Activated CD8-positive, alpha-beta T cell treated with anti-CD3 and anti-CD28 coated beads for 36 hours (primary cell): ENCODE data around the gene RBM15. TPM values are rescaled to one million over a fixed set of nuclear protein-coding genes. Genes with fewer than 3 reads are reported as not detected.
A peak's percentile ranks its signal among the peaks of the same experiment; 100 is the strongest.

ENCODE experiments used
- ATAC-seq: fragments of 200-7000 bp; cut with Tn5 transposase; one replicate; pipeline ENCODE4 v1.10.0; 2021; ENCODE audit warnings: mild to moderate bottlenecking, moderate library complexity
- CTCF ChIA-PET: fragments of 350-600 bp; sonication (Branson Sonifier 250); formaldehyde crosslinking; loops from one replicate; lab custom pipeline; 2021; ENCODE audit warnings: antibody characterized with exemption; lab: Charles Lee
- POLR2A ChIA-PET: fragments of 350-600 bp; sonication (Branson Sonifier 250); formaldehyde crosslinking; loops from one replicate; lab custom pipeline; 2021; ENCODE audit warnings: antibody characterized with exemption; lab: Charles Lee
- DNase-seq: peaks from one replicate; pipeline ENCODE4 v3.0.0-alpha.2; 2020
- H3K27ac Mint-ChIP-seq: one replicate; pipeline ENCODE4 v1.8.0; 2021; ENCODE audit warnings: mild to moderate bottlenecking, mixed read lengths
- H3K27me3 Mint-ChIP-seq: one replicate; pipeline ENCODE4 v1.8.0; 2021; ENCODE audit warnings: mixed read lengths
- H3K36me3 Mint-ChIP-seq: one replicate; pipeline ENCODE4 v1.8.0; 2021; ENCODE audit warnings: low read depth, mixed read lengths
- H3K4me1 Mint-ChIP-seq: one replicate; pipeline ENCODE4 v1.8.0; 2021; ENCODE audit warnings: low read depth, mixed read lengths
- H3K4me3 Mint-ChIP-seq: one replicate; pipeline ENCODE4 v1.8.0; 2021; ENCODE audit warnings: mild to moderate bottlenecking, moderate library complexity, mixed read lengths
- H3K9me3 Mint-ChIP-seq: one replicate; pipeline ENCODE4 v1.8.0; 2021; ENCODE audit warnings: mixed read lengths
- intact Hi-C: fragments of 100-400 bp; cut with micrococcal nuclease; formaldehyde crosslinking; loops from one replicate; pipeline ENCODE4 v1.10.0; 2022
- total RNA-seq, 2 experiments: library from RNA; stranded (reverse); gene quantifications; one replicate each; pipeline ENCODE4 v1.2.3, GENCODE V29; 2021
- TF ChIP-seq, protein P1 (sequence below): fragments of 200-600 bp; IDR thresholded peaks from one replicate; pipeline ENCODE4 v1.8.0; 2022; ENCODE audit warnings: antibody characterized with exemption, mild to moderate bottlenecking

The RBM15 gene
- total RNA-seq, 2 experiments from 2014 or later: 70.8 to 72.5 TPM

DNA sequence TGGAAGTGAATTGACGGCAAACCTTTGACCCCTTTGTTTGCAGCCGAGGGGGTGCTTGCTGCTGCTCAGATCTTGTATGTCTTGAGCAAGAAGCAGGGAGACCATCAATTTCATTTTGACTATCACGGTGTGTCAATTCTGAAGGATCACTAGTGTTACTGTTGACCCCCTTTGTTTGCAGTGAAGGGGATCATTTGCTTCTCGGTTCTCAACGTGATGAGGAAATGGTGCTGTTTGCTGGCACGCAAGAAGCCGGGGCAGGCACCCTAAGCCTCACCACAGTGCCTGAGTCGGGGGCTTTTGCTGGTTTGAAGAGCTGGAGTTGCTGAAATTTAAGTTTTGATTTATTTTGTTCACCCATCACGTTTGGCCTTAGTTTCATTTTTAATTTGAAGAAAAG is 7.5 kb downstream of the RBM15 start:
- no peak overlapping the region for H3K27ac Mint-ChIP-seq

DNA sequence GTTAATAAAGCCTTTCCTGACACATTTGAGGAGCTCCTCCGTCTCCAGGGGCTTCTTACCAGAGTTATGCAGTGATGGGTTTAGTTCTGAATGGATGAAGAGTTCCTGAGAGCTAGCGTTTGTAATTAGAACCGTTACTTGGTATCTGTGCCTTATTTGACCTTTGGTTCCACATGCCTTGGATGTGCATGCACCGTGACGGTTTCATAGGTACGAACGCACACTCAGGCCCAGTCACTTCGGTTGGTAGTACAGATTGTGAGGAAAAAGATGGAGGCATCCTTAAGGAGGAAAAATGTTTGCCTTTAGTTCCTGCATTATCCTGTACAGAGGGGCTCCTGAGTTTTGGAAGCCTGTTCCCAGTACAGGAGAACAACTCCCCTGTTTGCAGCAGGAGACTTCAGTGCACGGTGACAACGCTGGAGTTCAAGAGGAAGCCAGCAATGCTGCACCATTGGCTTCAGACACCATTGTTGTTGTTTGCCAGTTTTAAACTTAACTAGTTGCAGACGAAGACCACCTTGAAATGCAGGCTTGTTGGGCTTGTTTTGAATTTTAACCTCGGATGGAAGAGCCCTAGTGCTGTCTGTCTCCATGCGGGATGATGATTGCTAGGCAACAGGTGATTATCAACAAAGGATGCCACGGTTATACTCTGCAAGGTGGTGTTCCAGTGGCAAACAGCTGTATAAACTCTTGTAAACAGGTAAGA is 8.2 kb downstream of the RBM15 start:
- TF ChIP-seq, protein P1, sequence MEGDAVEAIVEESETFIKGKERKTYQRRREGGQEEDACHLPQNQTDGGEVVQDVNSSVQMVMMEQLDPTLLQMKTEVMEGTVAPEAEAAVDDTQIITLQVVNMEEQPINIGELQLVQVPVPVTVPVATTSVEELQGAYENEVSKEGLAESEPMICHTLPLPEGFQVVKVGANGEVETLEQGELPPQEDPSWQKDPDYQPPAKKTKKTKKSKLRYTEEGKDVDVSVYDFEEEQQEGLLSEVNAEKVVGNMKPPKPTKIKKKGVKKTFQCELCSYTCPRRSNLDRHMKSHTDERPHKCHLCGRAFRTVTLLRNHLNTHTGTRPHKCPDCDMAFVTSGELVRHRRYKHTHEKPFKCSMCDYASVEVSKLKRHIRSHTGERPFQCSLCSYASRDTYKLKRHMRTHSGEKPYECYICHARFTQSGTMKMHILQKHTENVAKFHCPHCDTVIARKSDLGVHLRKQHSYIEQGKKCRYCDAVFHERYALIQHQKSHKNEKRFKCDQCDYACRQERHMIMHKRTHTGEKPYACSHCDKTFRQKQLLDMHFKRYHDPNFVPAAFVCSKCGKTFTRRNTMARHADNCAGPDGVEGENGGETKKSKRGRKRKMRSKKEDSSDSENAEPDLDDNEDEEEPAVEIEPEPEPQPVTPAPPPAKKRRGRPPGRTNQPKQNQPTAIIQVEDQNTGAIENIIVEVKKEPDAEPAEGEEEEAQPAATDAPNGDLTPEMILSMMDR: no peak
- POLR2A ChIA-PET: interaction anchor here (0.7 to 5.2 kb wide), 2 partner anchors 8 to 57 kb away, joined by 3 to 47 read pairs; partner anchors contain the start of gene RBM15
- DNase-seq: no peak
- Mint-ChIP-seq H3K36me3 (peaks cover 71% of the 10 kb centered on the region), H3K4me3 (peak overlapping the region; percentile 18), H3K4me1 (peaks cover 86% of the 10 kb centered on the region), H3K27ac (no peak overlapping the region), H3K9me3 (no peaks in the 10 kb centered on the region), H3K27me3 (no peaks in the 10 kb centered on the region)
- intact Hi-C loops: no loop called here
- CTCF ChIA-PET: interaction anchor here (0.6 to 3.3 kb wide), 6 partner anchors 14 to 145 kb away, joined by 3 to 14 read pairs (median 4); no protein-coding TSS in a partner anchor
- no peak for ATAC-seq

More for the DNA sequence above, 7.5 kb downstream of the RBM15 start:
- CTCF ChIA-PET: interaction anchor here (0.6 to 3.3 kb wide), 4 partner anchors 43 to 144 kb away, joined by 3 to 14 read pairs (median 4); no protein-coding TSS in a partner anchor
- DNase-seq: no peak
- POLR2A ChIA-PET: interaction anchor here (0.7 to 5.2 kb wide), 2 partner anchors 8 to 58 kb away, joined by 3 to 47 read pairs; partner anchors contain the start of gene RBM15
- Mint-ChIP-seq H3K9me3 (no peaks in the 10 kb centered on the region), H3K4me3 (no peak overlapping the region), H3K27me3 (no peaks in the 10 kb centered on the region), H3K4me1 (peaks cover 88% of the 10 kb centered on the region), H3K36me3 (peaks cover 74% of the 10 kb centered on the region)
- intact Hi-C loops: no loop called here
- no peak for ATAC-seq
- TF ChIP-seq, protein P1: no peak

DNA sequence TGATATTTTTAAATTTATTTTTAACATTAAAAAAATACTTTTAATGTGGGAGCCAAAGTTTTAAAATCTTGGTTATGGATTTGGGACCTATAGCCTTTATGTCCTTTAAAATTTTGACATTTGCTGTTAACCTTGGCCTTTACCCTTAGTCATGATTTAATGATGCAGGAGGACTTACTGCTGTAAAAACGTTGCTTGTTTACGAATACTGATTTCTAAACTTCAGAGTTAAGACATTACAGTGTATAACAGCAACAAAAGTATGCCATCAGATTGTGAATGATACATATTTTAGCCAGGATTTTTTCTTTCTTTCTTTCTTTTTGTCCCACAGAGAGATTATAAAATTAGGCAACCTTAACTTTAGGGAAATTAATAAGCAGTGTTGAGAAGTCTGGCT is 8.9 kb downstream of the RBM15 start:
- intact Hi-C loops: no loop called here
- ChIA-PET CTCF (interaction anchor here (1.0 to 3.3 kb wide), 7 partner anchors 9 to 145 kb away, joined by 3 to 18 read pairs (median 4); partner anchors contain the start of gene RBM15), POLR2A (interaction anchor here (0.6 to 5.2 kb wide), 3 partner anchors 9 to 523 kb away, joined by 3 to 47 read pairs (median 3); partner anchors contain the start of genes RBM15 and SLC16A4)
- ATAC-seq (no peak), DNase-seq (no peak)
- TF ChIP-seq, protein P1: no peak
- peaks cover 64% of the 10 kb centered on the region for H3K36me3 Mint-ChIP-seq
- H3K27me3 Mint-ChIP-seq: no peaks in the 10 kb centered on the region
- no peaks in the 10 kb centered on the region for H3K9me3 Mint-ChIP-seq
- H3K27ac Mint-ChIP-seq: peak overlapping the region; percentile 55
- H3K4me1 Mint-ChIP-seq: peaks cover 81% of the 10 kb centered on the region
- H3K4me3 Mint-ChIP-seq: peak overlapping the region; percentile 24

DNA sequence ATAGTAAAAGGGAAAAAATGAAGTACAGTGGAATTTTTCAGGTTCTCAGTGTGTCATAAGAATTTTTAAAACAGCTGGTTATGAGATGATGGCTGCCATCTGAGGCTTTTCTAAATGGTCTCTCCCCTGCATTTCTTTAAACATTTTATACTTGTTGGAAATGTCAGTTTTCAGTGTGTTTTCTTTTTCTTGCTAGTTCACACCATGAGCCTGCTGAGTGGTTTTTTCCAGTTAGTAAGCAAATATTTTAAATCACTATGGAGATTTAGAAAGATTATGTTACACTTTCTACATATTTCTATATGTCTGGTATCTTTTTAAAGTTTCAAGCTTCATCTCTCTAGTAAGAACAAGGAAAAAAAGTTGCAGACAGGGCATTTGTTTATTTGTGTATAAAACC is 9.6 kb downstream of the RBM15 start:
- peaks cover 80% of the 10 kb centered on the region for H3K4me1 Mint-ChIP-seq
- no peak for ATAC-seq
- H3K27me3 Mint-ChIP-seq: no peaks in the 10 kb centered on the region
- ChIA-PET POLR2A (interaction anchor here (0.6 to 5.2 kb wide), 4 partner anchors 10 to 524 kb away, joined by 3 to 47 read pairs (median 3); partner anchors contain the start of genes RBM15 and SLC16A4), CTCF (interaction anchor here (0.9 to 3.3 kb wide), 9 partner anchors 10 to 152 kb away, joined by 3 to 18 read pairs (median 5); partner anchors contain the start of gene RBM15)
- intact Hi-C loops: no loop called here
- H3K36me3 Mint-ChIP-seq: peaks cover 61% of the 10 kb centered on the region
- TF ChIP-seq, protein P1: no peak
- peak overlapping the region; percentile 55 for H3K27ac Mint-ChIP-seq
- no peak for DNase-seq
- peak overlapping the region; percentile 24 for H3K4me3 Mint-ChIP-seq
- no peaks in the 10 kb centered on the region for H3K9me3 Mint-ChIP-seq
